Activated CD4-positive, alpha-beta T cell treated with anti-CD3 and anti-CD28 coated beads for 36 hours (primary cell): Measurements from ENCODE around the gene GGA2. TPM values are rescaled to one million over a fixed set of nuclear protein-coding genes. Genes with fewer than 3 reads are reported as not detected.
A peak's percentile ranks its signal among the peaks of the same experiment; 100 is the strongest.
"Not testable (repeated sequence)": the region's sequence is repeated elsewhere in the genome, so short reads cannot be mapped to it uniquely, and the experiment has no call there.

ENCODE experiments used
- ATAC-seq: fragments of 200-7000 bp; cut with Tn5 transposase; one replicate; pipeline ENCODE4 v1.10.0; 2021; ENCODE audit warnings: mild to moderate bottlenecking, moderate library complexity
- CTCF ChIA-PET: fragments of 350-600 bp; sonication (Branson Sonifier 250); formaldehyde crosslinking; loops from one replicate; lab custom pipeline; 2021; ENCODE audit warnings: antibody characterized with exemption; lab: Charles Lee
- POLR2A ChIA-PET: fragments of 350-600 bp; sonication (Branson Sonifier 250); formaldehyde crosslinking; loops from one replicate; lab custom pipeline; 2021; ENCODE audit warnings: antibody characterized with exemption, inconsistent platforms; lab: Charles Lee
- DNase-seq: peaks from one replicate; pipeline ENCODE4 v3.0.0-alpha.2; 2020
- H3K27ac Mint-ChIP-seq: one replicate; pipeline ENCODE4 v1.8.0; 2021; ENCODE audit warnings: mixed read lengths
- H3K27me3 Mint-ChIP-seq: one replicate; pipeline ENCODE4 v1.8.0; 2021; ENCODE audit warnings: mixed read lengths
- H3K36me3 Mint-ChIP-seq: one replicate; pipeline ENCODE4 v1.8.0; 2021; ENCODE audit warnings: low read depth, mixed read lengths
- H3K4me1 Mint-ChIP-seq: one replicate; pipeline ENCODE4 v1.8.0; 2021; ENCODE audit warnings: mixed read lengths
- H3K4me3 Mint-ChIP-seq: one replicate; pipeline ENCODE4 v1.8.0; 2021; ENCODE audit warnings: mild to moderate bottlenecking, moderate library complexity, mixed read lengths
- H3K9me3 Mint-ChIP-seq: one replicate; pipeline ENCODE4 v1.8.0; 2021; ENCODE audit warnings: low read depth, mixed read lengths
- intact Hi-C, 2 experiments: fragments of 100-400 bp; cut with DNase I in 1 of 2; cut with micrococcal nuclease in 1 of 2; formaldehyde crosslinking; loops; one replicate each; pipeline versions ENCODE4 v1.14.2 to v1.15.1; 2022 to 2024; cut with DNase I, micrococcal nuclease
- total RNA-seq, 2 experiments: library from RNA; stranded (reverse); gene quantifications; one replicate each; pipeline ENCODE4 v1.2.3, GENCODE V29; 2021

Gene GGA2
- total RNA-seq, 2 experiments from 2014 or later: 86.7 to 114 TPM

DNA sequence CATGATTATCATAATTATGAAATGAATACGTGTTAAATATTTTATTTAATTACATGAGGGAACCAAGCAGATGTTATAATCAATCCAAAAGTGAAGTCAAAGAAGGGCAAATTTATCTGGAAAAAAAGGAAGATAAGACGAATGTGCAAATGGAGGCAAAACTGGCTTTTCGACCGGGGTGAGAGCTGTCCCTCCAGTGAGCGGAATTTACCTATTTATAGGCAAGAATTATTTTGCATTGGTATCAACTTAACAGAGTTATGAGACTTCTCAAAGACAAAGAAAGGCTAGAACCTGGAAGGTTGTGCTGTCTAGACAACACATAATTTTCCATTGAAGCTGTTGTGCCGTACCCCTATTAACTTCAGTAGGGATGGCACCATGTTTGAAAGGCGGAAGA lies 1.4 kb upstream of the GGA2 start:
- no peak for DNase-seq
- ChIA-PET CTCF (interaction anchor here (1.0 kb wide), 1 partner anchor 60 kb away, joined by 3 read pairs; no protein-coding TSS in a partner anchor), POLR2A (no interaction called here)
- H3K9me3 Mint-ChIP-seq: no peaks in the 10 kb centered on the region
- H3K27me3 Mint-ChIP-seq: no peaks in the 10 kb centered on the region
- intact Hi-C loops: no loop called here
- H3K27ac Mint-ChIP-seq: no peak overlapping the region
- H3K36me3 Mint-ChIP-seq: peaks cover 24% of the 10 kb centered on the region
- peaks cover 44% of the 10 kb centered on the region for H3K4me1 Mint-ChIP-seq
- H3K4me3 Mint-ChIP-seq: no peak overlapping the region
- no peak for ATAC-seq

DNA sequence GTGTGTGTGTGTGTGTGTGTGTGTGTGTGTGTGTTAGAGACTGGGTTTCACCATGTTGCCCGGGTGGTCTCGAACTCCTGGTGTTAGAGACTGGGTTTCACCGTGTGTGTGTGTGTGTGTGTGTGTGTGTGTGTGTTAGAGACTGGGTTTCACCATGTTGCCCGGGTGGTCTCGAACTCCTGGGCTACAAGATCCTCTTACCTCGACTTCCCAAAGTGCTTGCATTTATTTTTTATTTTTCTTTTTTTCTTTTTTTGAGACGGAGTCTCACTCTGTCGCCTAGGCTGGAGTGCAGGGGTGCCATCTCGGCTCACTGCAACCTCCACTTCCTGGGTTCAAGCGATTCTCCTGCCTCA lies 599 bp upstream of the GGA2 start:
- H3K36me3 Mint-ChIP-seq: peaks cover 31% of the 10 kb centered on the region
- ATAC-seq, DNase-seq, H3K27me3 Mint-ChIP-seq, H3K9me3 Mint-ChIP-seq, POLR2A ChIA-PET: not testable (repeated sequence)
- H3K4me3 Mint-ChIP-seq: peak overlapping the region; percentile 75
- H3K4me1 Mint-ChIP-seq: peaks cover 47% of the 10 kb centered on the region
- peak overlapping the region; percentile 78 for H3K27ac Mint-ChIP-seq
- intact Hi-C loops: loop anchor here in 1 of 2 experiments (1.0 kb wide), 5 partner anchors 46 to 362 kb away; partner anchors contain the start of genes COG7, DCTN5, EARS2 and NDUFAB1
- CTCF ChIA-PET: interaction anchor here (1.0 kb wide), 1 partner anchor 59 kb away, joined by 3 read pairs; no protein-coding TSS in a partner anchor

DNA sequence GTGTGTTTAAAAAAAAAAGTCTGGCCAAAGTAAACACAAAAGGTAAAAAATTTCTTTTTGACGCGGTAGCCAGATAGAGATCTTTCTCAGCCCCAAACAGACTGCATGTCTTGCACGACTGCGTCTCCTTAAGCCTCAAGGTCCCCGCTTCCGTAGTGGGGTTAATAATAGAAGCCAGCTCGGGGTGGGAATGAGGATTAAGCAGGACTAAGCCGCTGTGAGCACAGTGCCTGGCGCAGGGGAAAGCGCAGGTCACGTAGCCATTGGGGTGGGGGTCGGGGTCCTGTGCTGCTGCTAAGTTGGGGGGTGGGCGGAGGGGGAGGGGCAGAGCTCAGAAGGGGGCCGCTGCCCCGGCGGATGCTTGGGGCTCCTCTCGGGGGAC lies 521 bp downstream of the GGA2 start:
- Mint-ChIP-seq H3K27ac (peak overlapping the region; percentile 76), H3K27me3 (no peaks in the 10 kb centered on the region), H3K9me3 (no peaks in the 10 kb centered on the region), H3K36me3 (peaks cover 29% of the 10 kb centered on the region), H3K4me1 (peaks cover 49% of the 10 kb centered on the region), H3K4me3 (peak overlapping the region; percentile 89)
- CTCF ChIA-PET: interaction anchor here (0.6 kb wide), 1 partner anchor 566 kb away, joined by 3 read pairs; no protein-coding TSS in a partner anchor
- POLR2A ChIA-PET: interaction anchor here (0.7 kb wide), 1 partner anchor 168 kb away, joined by 6 read pairs; no protein-coding TSS in a partner anchor
- intact Hi-C loops: loop anchor here (1.0 to 2.0 kb wide), 6 partner anchors 48 to 360 kb away; partner anchors contain the start of genes NDUFAB1 (in 2 of the 2), COG7 (in 1 of the 2), DCTN5 (in 1 of the 2) and EARS2 (in 1 of the 2)
- ATAC-seq (peak; percentile 16), DNase-seq (peak; percentile 48)

DNA sequence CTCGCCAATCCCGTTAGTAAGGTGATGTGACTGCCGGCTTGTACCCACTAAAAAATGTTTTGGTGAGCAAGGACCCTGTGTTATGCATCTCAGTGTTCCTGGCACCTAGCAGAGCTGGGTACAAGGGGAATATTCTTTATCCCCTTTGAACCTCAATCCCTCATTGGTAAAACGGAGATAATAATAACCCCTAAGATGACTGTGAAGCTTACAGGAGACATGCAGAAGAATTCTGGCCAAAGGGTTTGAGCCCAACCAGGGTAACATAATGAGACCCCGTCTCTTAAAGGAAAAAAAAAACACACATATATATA lies 896 bp downstream of the GGA2 start:
- CTCF ChIA-PET: no interaction called here
- intact Hi-C loops: loop anchor here in 1 of 2 experiments (2.0 kb wide), 1 partner anchor 87 kb away; the partner anchor contains the start of gene NDUFAB1
- Mint-ChIP-seq H3K27ac (peak overlapping the region; percentile 68), H3K9me3 (no peaks in the 10 kb centered on the region), H3K27me3 (no peaks in the 10 kb centered on the region), H3K4me3 (peak overlapping the region; percentile 89), H3K36me3 (peaks cover 27% of the 10 kb centered on the region), H3K4me1 (peaks cover 49% of the 10 kb centered on the region)
- POLR2A ChIA-PET: no interaction called here
- DNase-seq (no peak), ATAC-seq (no peak)

DNA sequence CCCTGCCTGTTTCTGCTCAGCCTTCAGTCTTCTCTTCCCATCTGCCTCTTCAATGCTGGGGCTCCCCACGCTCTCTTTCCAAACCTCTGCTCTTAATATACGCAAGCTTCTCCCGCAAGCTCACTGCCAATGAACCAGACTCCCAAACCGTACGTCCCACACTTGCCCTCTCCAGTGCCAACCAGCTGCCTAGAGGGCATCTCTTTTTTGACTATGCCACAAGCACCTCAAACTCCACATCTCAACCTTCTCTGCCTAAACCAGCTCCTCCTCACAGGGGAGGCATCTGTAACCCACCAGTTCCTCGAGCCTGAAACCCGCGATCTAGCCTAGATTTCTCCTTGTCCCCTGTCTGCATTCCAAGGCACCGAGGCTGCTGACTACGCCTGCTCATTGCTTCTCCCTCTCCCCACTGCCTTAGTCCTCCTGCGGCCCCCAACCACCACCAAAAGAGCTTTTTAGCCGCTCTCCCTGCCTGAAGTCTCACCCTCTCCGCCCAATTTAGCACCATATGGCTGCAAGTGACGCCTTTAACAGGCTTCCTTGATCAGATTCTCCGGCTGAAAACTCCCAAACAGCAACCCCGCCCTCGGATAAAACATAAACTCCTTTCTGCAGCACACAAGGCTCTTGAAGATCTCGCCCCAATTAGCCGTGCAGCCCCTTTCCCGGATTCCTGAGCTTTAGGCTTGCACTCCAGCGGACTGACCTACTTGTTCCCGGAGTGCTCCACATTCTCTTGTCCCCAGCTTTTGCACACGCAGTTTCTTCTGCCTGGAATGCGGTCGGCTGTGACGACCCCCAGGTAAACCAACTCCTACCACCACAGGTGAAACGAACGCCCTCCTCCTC lies 1.5 kb downstream of the GGA2 start:
- intact Hi-C loops: loop anchor here in 1 of 2 experiments (2.0 kb wide), 1 partner anchor 88 kb away; the partner anchor contains the start of gene NDUFAB1
- Mint-ChIP-seq H3K4me3 (peak overlapping the region; percentile 89), H3K27me3 (no peaks in the 10 kb centered on the region), H3K9me3 (no peaks in the 10 kb centered on the region), H3K4me1 (peaks cover 55% of the 10 kb centered on the region), H3K27ac (peak overlapping the region; percentile 68), H3K36me3 (peaks cover 25% of the 10 kb centered on the region)
- ChIA-PET POLR2A (no interaction called here), CTCF (no interaction called here)
- no peak for ATAC-seq
- no peak for DNase-seq

DNA sequence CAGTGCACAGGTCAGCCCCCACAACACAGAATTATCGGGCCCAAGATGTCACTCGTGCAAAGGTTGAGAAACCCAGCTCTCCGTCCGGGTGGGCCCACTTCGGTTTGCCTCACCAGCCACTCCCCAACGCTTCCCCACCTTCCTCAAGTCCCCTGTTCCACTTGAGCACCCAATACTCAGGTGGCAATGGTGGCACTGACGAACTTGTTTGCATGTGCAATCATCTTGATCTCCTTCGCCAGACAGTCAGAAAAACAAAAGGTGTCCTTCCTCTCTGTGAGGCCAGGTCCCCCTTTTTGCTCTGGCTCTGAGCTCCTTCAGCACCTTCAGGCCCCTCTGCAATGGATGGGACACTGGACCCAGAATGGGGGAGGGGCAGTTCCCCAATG lies 3.7 kb downstream of the GGA2 start:
- H3K4me3 Mint-ChIP-seq: no peak overlapping the region
- no peaks in the 10 kb centered on the region for H3K9me3 Mint-ChIP-seq
- H3K4me1 Mint-ChIP-seq: peaks cover 73% of the 10 kb centered on the region
- peaks cover 30% of the 10 kb centered on the region for H3K36me3 Mint-ChIP-seq
- intact Hi-C loops: no loop called here
- DNase-seq (no peak), ATAC-seq (no peak)
- no peaks in the 10 kb centered on the region for H3K27me3 Mint-ChIP-seq
- H3K27ac Mint-ChIP-seq: no peak overlapping the region
- ChIA-PET POLR2A (interaction anchor here (0.5 to 1.2 kb wide), 2 partner anchors 9 to 38 kb away, joined by 4 to 5 read pairs; no protein-coding TSS in a partner anchor), CTCF (interaction anchor here (1.0 kb wide), 1 partner anchor 10 kb away, joined by 4 read pairs; no protein-coding TSS in a partner anchor)

DNA sequence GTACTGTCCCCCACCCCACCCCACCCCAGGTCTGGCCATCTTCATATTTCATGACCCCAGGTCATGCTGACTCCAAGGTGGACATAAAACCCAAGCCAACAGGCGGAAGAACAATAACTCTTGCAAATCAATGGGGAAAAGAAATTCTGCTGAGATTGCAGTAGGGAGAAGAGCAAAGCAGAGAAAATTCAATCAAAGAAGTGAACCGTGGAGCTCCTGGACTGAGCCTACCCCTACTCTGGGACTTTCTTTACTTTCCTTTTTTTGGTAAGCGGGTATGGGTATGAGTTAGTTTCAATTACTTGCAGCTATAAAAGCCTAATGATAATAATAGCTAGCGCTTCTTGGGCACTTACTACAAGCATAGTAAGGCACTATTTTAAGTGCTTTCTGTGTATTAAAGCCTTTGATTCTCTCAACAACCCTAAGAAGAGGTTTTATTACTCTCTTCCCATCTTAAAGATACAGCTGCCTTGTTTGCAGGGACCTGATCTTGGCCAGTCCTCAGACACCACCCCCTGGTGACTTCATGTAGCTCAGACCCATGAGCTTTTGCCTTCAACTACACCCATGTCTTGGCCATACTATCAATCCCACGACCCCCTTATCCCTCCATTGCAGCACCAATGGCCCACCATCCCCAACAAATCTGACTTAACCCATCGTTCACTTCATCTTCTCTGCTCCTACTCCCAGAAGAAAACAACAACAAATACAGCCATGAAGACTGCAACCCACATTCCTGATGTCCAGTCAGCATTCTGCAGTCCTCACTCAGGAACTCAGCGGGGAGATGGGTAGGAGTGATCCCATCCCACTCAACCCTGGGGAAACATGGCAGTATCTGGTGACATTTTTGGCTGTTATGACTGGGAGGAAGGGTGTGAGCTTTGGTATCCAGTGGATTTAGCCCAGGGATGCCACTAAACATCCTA lies 4.4 kb downstream of the GGA2 start:
- H3K4me1 Mint-ChIP-seq: peaks cover 77% of the 10 kb centered on the region
- H3K4me3 Mint-ChIP-seq: no peak overlapping the region
- CTCF ChIA-PET: interaction anchor here (0.8 to 1.0 kb wide), 2 partner anchors 9 to 1802 kb away, joined by 3 to 4 read pairs; no protein-coding TSS in a partner anchor
- H3K36me3 Mint-ChIP-seq: peaks cover 30% of the 10 kb centered on the region
- ATAC-seq (no peak), DNase-seq (no peak)
- no peaks in the 10 kb centered on the region for H3K9me3 Mint-ChIP-seq
- H3K27me3 Mint-ChIP-seq: no peaks in the 10 kb centered on the region
- no peak overlapping the region for H3K27ac Mint-ChIP-seq
- intact Hi-C loops: loop anchor here (1.0 to 2.0 kb wide), 3 partner anchors 51 to 363 kb away; partner anchors contain the start of genes EARS2 (in 1 of the 2), PLK1 (in 1 of the 2) and UBFD1 (in 1 of the 2)
- POLR2A ChIA-PET: interaction anchor here (0.5 to 1.2 kb wide), 4 partner anchors 8 to 38 kb away, joined by 3 to 5 read pairs (median 4); no protein-coding TSS in a partner anchor

DNA sequence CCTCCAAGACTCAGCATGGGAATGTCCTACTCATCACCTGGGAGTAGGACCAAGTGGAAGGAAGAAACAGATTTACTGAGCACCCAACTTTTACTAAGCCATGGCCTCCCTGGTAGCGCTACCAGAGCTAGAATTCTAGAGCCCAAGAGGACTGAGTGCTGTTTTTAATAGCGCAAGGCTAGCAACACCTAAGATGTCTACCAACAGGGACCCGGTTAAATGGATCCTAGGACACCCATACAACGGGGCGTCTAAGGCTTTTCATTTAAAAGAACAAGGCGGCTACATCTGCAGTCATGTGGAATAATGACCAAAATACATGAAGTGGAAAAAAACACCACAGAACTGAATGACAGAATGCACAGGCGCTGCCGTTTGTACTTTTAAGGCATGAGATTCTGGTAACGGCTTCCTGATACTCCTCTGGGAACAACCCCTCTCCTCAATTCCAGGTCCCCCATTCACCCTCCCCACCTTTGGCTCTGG lies 5.1 kb downstream of the GGA2 start:
- H3K4me1 Mint-ChIP-seq: peaks cover 77% of the 10 kb centered on the region

DNA sequence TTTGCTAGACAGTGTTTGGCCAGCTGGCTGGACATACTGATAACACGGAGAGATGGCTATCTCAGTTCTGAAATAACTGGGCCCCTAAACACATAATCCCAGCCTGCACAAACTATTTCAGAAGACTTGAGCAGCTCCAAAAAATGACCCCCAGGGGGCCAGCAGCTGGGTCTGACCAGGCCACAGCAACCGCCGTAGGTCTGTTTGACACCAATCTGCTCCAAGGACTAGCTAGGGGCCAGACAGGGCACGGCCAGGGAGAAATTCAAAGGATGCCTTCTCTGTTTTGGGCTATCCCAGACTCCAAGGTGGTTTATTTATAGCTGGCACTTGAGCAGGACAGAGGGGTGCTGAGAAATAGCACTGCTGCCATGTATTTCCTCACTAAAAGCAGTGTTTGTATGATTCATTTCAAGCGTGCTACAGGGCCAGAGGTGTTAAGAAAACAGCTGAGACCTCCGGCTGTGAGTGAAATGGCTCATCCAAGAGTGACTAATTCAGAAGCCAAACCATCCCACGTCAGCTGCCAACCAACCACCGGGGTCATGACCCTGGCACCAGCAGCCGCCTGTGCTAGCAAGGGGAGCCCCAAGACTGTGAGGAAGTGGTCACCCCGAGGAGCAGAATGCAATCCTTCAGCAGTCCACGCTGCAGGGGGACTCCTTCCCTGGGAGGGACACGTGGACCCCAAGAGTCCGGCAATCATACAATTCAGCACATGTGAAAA lies 5.7 kb downstream of the GGA2 start:
- Mint-ChIP-seq H3K4me3 (peak overlapping the region; percentile 26), H3K9me3 (no peaks in the 10 kb centered on the region), H3K27ac (peak overlapping the region; percentile 83), H3K36me3 (peaks cover 30% of the 10 kb centered on the region), H3K4me1 (peaks cover 77% of the 10 kb centered on the region), H3K27me3 (no peaks in the 10 kb centered on the region)
- CTCF ChIA-PET: interaction anchor here (1.4 to 1.5 kb wide), 2 partner anchors 32 to 92 kb away, joined by 3 to 5 read pairs; no protein-coding TSS in a partner anchor
- intact Hi-C loops: loop anchor here (1.0 to 2.0 kb wide), 7 partner anchors 52 to 365 kb away; partner anchors contain the start of genes EARS2 (in 2 of the 2), UBFD1 (in 2 of the 2), NDUFAB1 (in 1 of the 2) and PLK1 (in 1 of the 2)
- ATAC-seq: peak; percentile 94
- POLR2A ChIA-PET: interaction anchor here (0.7 to 1.3 kb wide), 3 partner anchors 22 to 52 kb away, joined by 3 to 5 read pairs (median 5); partner anchors contain the start of genes EARS2 and UBFD1
- peak; percentile 92 for DNase-seq

More for the DNA sequence above, 5.1 kb downstream of the GGA2 start:
- Mint-ChIP-seq H3K9me3 (no peaks in the 10 kb centered on the region), H3K27ac (peak overlapping the region; percentile 83), H3K36me3 (peaks cover 30% of the 10 kb centered on the region), H3K4me3 (peak overlapping the region; percentile 26), H3K27me3 (no peaks in the 10 kb centered on the region)
- ChIA-PET CTCF (interaction anchor here (1.4 to 1.5 kb wide), 2 partner anchors 32 to 92 kb away, joined by 3 to 5 read pairs; no protein-coding TSS in a partner anchor), POLR2A (interaction anchor here (0.7 to 1.3 kb wide), 4 partner anchors 16 to 52 kb away, joined by 3 to 5 read pairs (median 4); partner anchors contain the start of genes EARS2 and UBFD1)
- no peak for DNase-seq
- ATAC-seq: no peak
- intact Hi-C loops: loop anchor here (1.0 to 2.0 kb wide), 3 partner anchors 52 to 364 kb away; partner anchors contain the start of genes EARS2 (in 1 of the 2), PLK1 (in 1 of the 2) and UBFD1 (in 1 of the 2)
